ENCODE results near the gene FAM98C.
"Not testable (repeated sequence)": the region's sequence is repeated elsewhere in the genome, so short reads cannot be mapped to it uniquely, and the experiment has no call there.

The FAM98C gene

DNA sequence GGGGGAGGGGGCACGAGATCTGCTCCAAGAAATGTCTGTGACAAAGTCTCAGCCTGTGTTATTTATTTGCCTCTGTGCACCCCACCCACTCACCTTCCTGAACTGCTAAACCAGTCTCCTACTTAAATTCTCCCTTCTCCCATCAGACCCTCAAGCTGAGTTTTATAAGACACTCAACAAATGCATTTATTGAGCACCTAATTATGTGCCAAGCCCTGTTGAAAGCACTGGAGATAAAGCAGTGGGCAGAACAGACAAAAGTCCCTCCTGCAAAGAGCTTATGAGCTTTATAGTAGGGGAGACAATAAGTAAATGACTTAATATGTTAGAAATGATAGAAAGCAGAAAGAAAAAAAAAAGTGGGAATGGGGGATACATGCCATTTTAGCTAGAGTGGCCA is 3.4 kb upstream of the FAM98C start:
- DNase-seq = no peak

DNA sequence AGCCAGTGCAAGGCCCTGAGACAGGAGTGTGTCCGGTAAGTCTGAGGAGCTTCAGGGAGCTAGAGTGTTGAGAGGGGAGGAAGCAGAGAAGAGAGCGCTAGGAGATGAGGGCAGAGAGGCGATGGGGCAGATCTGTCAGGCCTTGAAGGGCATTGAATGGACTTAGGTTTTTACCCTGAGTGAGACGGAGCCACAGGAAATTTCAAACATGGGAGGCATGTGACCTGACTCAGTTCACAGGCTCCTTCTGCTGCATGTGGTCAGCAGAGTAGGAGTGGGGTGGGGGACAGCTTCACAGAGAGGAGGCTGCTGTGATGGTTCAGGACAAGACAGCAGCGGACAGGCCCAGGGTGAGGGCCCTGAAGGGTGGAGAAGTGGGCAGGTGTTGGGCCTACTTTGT is 2.5 kb upstream of the FAM98C start:
- DNase-seq = no peak

- no peak for DNase-seq
These were observed 1.7 kb upstream of the FAM98C start for GRCh38 chr19:38401148-38401547.

GRCh38 chr19:38402623-38402966 is 298 bp upstream of the FAM98C start:
- DNase-seq = no peak

DNA sequence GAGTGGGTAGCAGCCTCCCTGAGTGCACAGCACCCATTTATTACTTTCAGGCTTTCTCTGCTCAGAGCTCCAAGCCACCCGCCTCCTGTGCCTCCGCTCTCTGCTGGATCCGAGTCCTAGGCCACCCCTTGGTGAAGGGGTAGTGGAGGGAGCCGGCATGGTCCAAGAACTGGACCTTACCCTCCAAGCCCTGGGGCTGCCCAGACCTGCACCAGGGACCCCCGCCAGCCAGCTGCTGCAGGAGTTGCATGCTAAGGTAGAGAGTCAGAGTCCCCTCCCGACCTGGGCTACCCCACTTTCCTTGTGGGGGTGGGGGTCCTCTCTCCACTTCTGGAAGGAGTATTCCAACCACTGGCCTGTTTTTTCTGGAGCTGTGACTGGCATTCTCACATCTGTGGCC is 2.0 kb downstream of the FAM98C start:
- no peak for DNase-seq

GRCh38 chr19:38405276-38405675 is 2.4 kb downstream of the FAM98C start:
- no peak for DNase-seq

GRCh38 chr19:38409631-38410133 is 6.8 kb downstream of the FAM98C start:
- DNase-seq = no peak

DNA sequence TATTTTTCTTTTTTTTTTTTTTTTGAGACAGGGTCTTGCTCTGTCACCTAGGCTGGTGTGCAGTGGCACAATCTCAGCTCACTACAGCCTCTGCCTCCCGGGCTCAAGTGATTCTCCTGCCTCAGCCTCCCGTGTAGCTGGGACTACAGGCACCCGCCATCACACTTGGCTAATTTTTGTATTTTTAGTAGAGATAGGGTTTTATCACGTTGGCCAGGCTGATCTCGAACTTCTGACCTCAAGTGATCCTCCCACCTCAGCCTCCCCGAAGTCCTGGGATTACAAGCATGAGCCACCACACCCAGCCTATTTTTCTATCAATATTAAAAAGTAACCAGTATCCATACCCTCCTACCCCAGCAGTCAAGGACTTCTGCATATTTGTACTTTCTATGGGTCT is 7.5 kb downstream of the FAM98C start:
- not testable (repeated sequence) for DNase-seq

GRCh38 chr19:38411041-38411712 is 8.3 kb downstream of the FAM98C start:
- no peak for DNase-seq

DNA sequence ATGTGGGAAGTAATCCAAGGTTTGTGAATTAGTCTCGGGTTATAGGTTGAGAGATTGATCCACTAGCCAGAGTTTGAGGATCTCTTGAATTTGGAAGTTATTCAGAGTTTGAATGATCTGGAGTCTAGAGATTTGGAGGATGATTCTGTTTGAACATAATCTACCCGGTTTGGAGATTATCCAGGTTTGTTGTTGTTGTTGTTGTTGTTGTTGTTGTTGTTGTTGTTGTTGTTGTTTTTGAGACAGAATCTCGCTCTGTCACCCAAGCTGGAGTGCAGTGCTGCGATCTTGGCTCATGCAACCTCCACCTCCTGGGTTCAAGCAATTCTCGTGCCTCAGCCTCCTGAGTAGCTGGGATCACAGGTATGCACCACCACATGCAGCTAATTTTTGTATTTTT is 9.0 kb downstream of the FAM98C start:
- DNase-seq = not testable (repeated sequence)

GRCh38 chr19:38412491-38412890 is 9.6 kb downstream of the FAM98C start:
- DNase-seq = no peak

DNA sequence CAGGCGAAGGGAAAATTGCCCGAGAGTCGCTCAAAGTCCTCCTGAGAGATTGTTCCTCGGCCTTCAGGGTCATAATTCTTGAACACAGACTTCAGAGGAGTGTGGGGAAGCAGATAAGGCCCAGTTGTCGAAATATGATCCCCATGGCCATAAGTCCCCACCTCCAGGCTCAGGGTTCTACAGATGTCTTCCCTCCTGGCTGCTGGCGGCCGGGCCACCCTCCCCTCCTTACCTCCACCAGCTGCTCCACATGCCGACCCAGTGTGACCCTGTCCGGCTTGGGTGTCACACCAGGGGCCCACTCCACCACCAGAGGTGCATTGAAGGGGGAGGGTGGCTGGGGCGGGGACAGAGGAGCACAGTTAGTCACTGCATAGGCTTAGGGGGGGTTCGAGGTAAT is 10.1 kb downstream of the FAM98C start:
- DNase-seq = no peak

- DNase-seq = no peak
These were observed 10.5 kb downstream of the FAM98C start for GRCh38 chr19:38413416-38413815.

- DNase-seq = no peak
These were observed 14.3 kb downstream of the FAM98C start for GRCh38 chr19:38417146-38417543.

- peak; percentile 77 to 81 for DNase-seq
These were observed 14.9 kb downstream of the FAM98C start for GRCh38 chr19:38417544-38418506.

GRCh38 chr19:38420935-38421334 is 18.0 kb downstream of the FAM98C start:
- DNase-seq = no peak

GRCh38 chr19:38421856-38422255 is 19.0 kb downstream of the FAM98C start:
- DNase-seq = no peak

DNA sequence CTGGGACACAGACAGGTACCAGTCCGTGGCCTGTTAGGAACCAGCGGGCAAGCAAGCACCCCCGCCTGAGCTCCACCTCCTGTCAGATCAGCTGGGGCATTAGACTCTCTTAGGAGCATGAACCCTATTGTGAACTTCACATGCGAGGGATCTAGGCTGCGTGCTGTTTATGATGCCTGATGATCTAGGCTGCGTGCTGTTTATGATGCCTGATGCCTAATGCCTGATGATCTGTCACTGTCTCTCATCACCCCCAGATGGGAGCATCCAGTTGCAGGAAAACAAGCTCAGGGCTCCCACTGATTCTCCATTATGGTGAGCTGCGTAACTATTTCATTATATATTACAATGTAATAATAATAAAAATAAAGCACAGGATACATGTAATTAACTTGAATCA is 19.5 kb downstream of the FAM98C start:
- no peak for DNase-seq

DNA sequence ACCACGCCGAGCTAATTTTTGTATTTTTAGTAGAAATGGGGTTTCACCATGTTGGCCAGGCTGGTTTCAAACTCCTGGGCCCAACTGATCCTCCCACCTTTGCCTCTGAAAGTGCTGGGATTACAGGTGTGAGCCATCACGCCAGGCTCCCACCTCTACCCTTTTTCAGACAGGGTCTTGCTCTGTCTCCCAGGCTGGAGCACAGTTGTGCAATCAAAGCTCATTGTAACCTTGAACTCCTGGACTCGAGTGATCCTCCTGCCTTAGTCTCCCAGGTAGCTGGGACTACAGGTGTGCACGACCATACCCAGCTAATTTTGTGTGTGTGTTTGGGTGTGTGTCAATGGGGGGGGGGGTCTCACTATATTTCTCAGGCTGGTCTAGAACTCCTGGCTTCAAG is 21.4 kb downstream of the FAM98C start:
- DNase-seq = no peak

DNA sequence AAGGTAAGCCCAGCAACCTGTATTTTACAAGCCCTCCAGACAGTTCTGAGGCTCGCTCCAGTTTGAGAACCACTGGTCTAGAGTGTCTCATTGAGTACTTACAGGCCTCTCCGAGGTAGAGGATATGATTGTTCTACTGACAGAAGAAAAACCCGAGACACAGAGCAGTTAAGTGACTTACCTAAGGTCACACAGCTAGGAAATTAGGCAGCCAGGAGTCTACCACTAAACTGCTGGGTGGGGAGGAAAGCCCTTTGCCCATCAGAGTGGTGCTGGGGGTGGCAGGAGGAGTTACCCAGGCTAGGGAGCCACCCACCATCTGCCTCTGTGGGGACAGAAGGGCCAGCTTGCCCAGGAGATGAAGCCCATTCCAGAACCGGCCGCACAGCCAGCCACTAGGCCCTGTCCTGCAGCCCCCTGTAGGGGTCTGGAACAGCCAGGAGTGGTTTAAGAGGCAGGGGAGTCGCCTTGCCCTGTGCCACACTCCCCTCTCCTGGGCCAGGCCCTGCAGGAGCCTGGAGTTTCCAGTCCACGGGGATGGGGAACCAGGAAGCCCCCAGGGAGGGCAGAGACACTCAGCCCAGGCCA is 22.4 kb downstream of the FAM98C start:
- no peak for DNase-seq

DNA sequence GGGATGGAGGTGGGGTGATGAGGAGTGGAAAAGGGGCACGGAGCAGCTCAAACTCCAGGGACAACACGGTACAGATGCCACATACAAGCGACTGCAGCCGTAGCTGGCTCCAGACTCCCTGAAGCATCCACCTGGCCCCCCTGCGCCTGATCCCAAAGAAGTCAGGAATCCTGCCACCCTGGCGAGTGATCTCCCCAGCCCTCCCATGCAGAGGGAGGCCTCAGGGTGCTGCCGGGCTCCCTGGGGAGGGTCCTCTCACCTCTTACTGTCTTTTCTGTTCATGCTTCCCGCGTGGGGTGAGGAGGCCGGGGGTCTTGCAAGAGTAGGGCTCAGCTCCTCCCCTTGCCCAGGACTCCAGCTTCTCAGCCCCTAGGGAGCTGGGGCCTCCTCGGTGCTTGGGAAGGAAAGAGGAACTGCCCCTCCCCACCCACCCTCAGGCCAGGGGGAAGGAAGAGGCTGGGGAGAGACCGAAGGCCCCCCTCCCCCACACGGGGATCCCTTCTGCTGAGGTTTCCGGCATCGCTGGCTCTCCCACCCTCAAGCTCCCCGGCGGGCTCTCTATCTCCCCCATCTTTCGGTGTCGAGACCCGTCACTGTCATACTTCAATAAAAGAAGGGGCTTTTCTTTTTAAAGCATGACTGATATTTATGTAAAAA is 23.0 kb downstream of the FAM98C start, which contains the start of gene RASGRP4:
Gene RASGRP4 (minus strand): TSS at position 410 of the 657 bp plus-strand sequence. CDS start 128 bp downstream, at position 282.
- DNase-seq = peak; percentile 41 to 43

- DNase-seq = peak in 1 of 2 donors; percentile 39
These were observed 24.3 kb downstream of the FAM98C start for GRCh38 chr19:38427035-38427677.

Measured in CD4-positive, alpha-beta T cell treated with Interferon alpha-2 for 1 hour (primary cell).